ENCODE data around the gene C10orf53.
A peak's percentile ranks its signal among the peaks of the same experiment; 100 is the strongest.

C10orf53 gene, protein sequence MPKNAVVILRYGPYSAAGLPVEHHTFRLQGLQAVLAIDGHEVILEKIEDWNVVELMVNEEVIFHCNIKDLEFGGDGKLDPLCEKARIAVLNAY

GRCh38 chr10:49679480-49679893 is at the start of gene C10orf53:
Gene C10orf53 (plus strand): TSS chr10:49679651. CDS start chr10:49679698, 47 bp downstream.
- H3K4me1 ChIP-seq (ENCODE audit: insufficient read depth, low read length) = no peaks in the 10 kb centered on the region
- peak within 1 kb of the TSS; percentile 47; the same call in 1 of the 2 replicates for H3K9ac ChIP-seq (ENCODE audit: low read depth, low read length)
- no peaks in the 10 kb centered on the region; the same call in 1 of the 2 replicates for H3K9me3 ChIP-seq (ENCODE audit: control insufficient read depth, insufficient read depth, low read length)
- no peaks in the 10 kb centered on the region for H3K36me3 ChIP-seq (ENCODE audit: insufficient read depth, low read length)

DNA sequence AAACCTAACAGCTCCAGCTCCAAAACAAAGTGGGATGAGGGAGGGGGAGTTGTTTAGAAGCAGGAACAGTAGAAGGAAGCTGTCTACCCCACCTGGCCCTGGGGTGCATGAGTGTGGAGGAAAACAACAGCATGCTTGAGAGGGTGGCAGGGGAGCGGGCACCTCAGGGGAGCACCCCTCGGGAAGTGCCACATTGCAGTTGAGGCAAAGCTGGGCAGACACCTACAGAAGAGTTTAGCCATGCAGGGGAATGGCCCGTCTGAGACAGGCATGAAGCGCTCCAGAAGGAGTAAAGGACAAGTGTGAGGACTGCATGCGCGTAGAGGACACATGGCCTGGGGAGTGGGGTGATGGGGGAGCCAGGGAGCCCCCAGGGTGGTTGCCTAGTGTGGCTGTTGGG is 47.5 kb upstream of the C10orf53 start:
- Histone ChIP-seq H3K9ac (ENCODE audit: low read depth, low read length) (no peak overlapping the region), H3K9me3 (ENCODE audit: control insufficient read depth, insufficient read depth, low read length) (no peaks in the 10 kb centered on the region), H3K36me3 (ENCODE audit: insufficient read depth, low read length) (no peaks in the 10 kb centered on the region), H3K4me1 (ENCODE audit: insufficient read depth, low read length) (no peaks in the 10 kb centered on the region)

- H3K4me1 ChIP-seq (ENCODE audit: insufficient read depth, low read length) = no peaks in the 10 kb centered on the region
- no peaks in the 10 kb centered on the region for H3K9me3 ChIP-seq (ENCODE audit: control insufficient read depth, insufficient read depth, low read length)
- H3K36me3 ChIP-seq (ENCODE audit: insufficient read depth, low read length) = no peaks in the 10 kb centered on the region
- H3K9ac ChIP-seq (ENCODE audit: low read depth, low read length) = no peak overlapping the region
These were observed 46.8 kb upstream of the C10orf53 start for GRCh38 chr10:49632406-49633317.

- H3K9me3 ChIP-seq (ENCODE audit: control insufficient read depth, insufficient read depth, low read length) = no peaks in the 10 kb centered on the region
- no peaks in the 10 kb centered on the region for H3K4me1 ChIP-seq (ENCODE audit: insufficient read depth, low read length)
- no peaks in the 10 kb centered on the region for H3K36me3 ChIP-seq (ENCODE audit: insufficient read depth, low read length)
- H3K9ac ChIP-seq (ENCODE audit: low read depth, low read length) = no peak overlapping the region
These were observed 46.0 kb upstream of the C10orf53 start for GRCh38 chr10:49633327-49634068.

DNA sequence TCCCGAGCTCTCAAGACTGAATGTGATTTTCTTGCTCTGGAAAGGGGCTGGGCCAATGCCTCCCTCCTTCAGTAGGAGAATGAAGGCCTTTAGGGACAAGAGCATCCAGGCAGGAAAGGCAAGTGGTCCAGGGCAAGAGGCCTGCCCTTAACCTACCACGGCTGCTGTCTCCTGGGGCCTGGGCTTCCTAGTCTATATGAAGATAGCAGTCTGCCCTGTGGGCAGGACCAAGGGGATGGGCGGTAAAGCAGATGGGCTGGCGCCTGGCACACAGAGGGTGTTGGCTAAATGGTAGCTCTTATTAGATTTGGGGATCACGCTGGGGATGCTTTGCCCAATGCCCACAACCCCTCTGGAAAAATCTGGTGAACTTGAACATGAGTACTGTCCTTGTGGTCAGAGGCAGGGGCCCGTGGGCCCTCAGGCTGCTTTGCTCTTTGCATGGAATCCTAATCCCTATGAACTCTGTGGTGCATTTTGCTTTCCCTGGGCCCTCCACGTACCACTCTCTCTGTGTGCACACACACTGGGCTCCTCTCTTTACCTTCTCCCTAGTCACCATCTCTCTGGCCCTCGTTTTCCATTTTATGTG is 45.3 kb upstream of the C10orf53 start:
- Histone ChIP-seq H3K4me1 (ENCODE audit: insufficient read depth, low read length) (no peaks in the 10 kb centered on the region), H3K9ac (ENCODE audit: low read depth, low read length) (no peak overlapping the region), H3K36me3 (ENCODE audit: insufficient read depth, low read length) (no peaks in the 10 kb centered on the region), H3K9me3 (ENCODE audit: control insufficient read depth, insufficient read depth, low read length) (no peaks in the 10 kb centered on the region)

DNA sequence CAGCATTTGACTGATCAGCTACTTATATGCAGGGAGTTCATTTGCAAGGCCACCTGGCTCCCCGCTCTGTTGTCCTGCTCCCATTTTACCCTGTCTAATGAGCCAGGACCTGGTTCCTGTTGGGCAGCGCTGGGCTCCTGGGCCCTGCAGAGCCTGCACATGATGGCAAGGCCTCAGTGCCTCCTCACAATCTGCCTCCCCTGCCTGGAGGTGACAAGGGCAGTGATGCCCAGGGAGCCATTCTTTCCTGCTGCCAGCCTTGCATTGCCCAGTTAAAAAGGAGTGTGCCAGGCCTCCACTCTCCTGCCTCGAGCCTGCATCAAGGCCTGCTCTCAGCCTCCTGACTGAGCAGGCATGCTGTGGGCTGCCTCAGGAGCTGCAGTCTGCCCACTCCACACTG is 37.1 kb upstream of the C10orf53 start:
- Histone ChIP-seq H3K9ac (ENCODE audit: low read depth, low read length) (no peak overlapping the region), H3K9me3 (ENCODE audit: control insufficient read depth, insufficient read depth, low read length) (no peaks in the 10 kb centered on the region), H3K4me1 (ENCODE audit: insufficient read depth, low read length) (no peaks in the 10 kb centered on the region), H3K36me3 (ENCODE audit: insufficient read depth, low read length) (no peaks in the 10 kb centered on the region)

- Histone ChIP-seq H3K4me1 (ENCODE audit: insufficient read depth, low read length) (no peaks in the 10 kb centered on the region), H3K9ac (ENCODE audit: low read depth, low read length) (no peak overlapping the region), H3K36me3 (ENCODE audit: insufficient read depth, low read length) (no peaks in the 10 kb centered on the region), H3K9me3 (ENCODE audit: control insufficient read depth, insufficient read depth, low read length) (no peaks in the 10 kb centered on the region)
These were observed 36.0 kb upstream of the C10orf53 start for GRCh38 chr10:49643241-49644034.

DNA sequence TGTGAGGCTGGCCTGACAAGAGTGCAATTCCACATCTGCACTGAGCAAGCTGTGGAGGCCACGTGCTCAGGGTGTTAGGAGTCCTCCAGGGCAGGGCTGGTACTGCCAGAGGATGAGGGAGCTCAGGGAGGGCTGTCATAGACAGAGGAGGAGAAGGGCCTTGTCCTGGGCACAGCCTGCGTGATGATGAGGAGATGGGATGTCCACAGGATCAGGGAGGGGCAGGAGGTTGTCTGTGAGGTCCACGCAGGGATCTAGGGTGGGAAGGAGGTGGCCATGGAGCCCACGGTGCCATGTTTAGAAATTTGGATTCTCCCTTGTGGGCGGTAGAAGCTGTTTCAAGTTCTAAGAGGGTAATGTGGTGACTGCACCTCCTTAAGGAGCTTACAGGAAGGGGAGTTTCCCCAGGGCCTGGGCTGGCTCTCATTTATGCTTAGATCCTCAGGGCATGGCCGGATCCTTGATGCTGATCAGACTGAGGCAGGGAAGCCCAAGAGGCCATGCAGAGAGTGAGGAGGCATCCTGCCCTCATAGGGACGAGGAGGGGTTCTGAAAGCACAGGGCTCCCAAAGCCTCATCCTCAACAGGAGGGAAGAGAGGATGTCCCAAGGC is 35.3 kb upstream of the C10orf53 start:
- no peaks in the 10 kb centered on the region for H3K9me3 ChIP-seq (ENCODE audit: control insufficient read depth, insufficient read depth, low read length)
- no peaks in the 10 kb centered on the region for H3K36me3 ChIP-seq (ENCODE audit: insufficient read depth, low read length)
- no peak overlapping the region for H3K9ac ChIP-seq (ENCODE audit: low read depth, low read length)
- peaks cover under 1% of the 10 kb centered on the region; the same call in 1 of the 2 replicates for H3K4me1 ChIP-seq (ENCODE audit: insufficient read depth, low read length)

DNA sequence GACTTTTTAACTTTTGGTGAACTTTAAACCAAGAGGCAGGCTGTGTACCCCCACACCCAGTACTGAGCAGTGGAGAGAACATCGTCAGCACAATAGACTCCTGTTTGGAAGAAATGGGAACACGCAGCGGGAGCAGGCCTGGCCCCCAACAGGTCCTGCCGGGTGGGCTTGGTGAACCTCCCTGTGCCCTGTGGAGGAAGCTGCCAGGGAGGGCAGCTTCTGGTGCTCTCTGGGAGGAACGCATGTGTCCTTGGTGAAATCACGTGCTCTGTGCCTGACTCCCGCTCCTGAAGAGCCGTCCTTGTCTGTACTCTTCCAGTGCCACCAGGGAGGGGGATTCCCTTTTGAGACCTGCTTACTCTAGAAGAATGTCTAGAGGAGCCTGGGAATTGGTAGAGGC is 34.0 kb upstream of the C10orf53 start:
- H3K36me3 ChIP-seq (ENCODE audit: insufficient read depth, low read length) = no peaks in the 10 kb centered on the region
- H3K9ac ChIP-seq (ENCODE audit: low read depth, low read length) = no peak overlapping the region
- H3K4me1 ChIP-seq (ENCODE audit: insufficient read depth, low read length) = peaks cover 2% of the 10 kb centered on the region; the same call in 1 of the 2 replicates
- no peaks in the 10 kb centered on the region for H3K9me3 ChIP-seq (ENCODE audit: control insufficient read depth, insufficient read depth, low read length)

DNA sequence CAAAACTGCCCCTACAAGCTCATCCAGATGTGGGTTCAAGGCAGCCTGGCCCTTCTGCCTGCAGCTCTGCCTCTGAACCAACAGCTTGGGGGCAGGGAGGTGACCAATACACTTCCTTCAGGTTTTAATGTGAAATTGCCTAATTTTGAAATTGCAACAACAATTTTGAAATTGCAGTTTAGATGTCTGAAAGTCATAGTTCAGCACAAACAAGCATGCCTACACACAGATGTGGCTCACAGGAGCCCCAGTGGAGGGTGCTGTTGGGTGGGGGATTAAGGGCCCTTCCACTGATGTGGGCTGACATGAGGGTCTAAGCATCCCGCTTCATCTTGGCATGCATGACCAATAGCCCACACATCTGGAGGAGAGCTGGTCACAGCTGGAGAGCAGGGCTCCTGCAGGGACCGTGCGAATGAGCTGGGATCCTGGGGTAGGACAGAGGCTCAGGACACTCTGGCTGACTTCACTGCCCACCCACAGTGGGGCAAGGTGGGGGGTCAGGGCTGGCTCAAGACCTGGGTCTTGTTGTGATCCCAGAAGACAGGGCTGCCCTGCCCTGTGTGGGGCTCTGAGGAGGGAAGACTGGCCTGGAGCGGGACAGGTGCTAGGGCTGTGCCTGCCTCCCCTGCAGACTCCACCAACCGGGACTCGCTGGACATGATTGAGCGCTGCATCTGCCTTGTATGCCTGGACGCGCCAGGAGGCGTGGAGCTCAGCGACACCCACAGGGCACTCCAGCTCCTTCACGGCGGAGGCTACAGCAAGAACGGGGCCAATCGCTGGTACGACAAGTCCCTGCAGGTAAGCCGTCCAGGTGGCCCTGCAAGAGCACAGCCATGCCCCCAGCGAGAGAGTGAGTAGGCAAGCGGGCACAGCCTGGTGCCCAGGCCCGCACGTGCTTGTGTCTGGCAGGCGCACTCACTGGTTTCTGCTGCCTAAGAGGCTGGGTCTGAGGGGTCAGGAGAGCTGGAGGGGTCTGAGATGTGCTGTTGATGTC is 33.3 kb upstream of the C10orf53 start:
- no peak overlapping the region for H3K9ac ChIP-seq (ENCODE audit: low read depth, low read length)
- no peaks in the 10 kb centered on the region for H3K9me3 ChIP-seq (ENCODE audit: control insufficient read depth, insufficient read depth, low read length)
- H3K36me3 ChIP-seq (ENCODE audit: insufficient read depth, low read length) = no peaks in the 10 kb centered on the region
- peaks cover 2% of the 10 kb centered on the region; the same call in 1 of the 2 replicates for H3K4me1 ChIP-seq (ENCODE audit: insufficient read depth, low read length)

- H3K4me1 ChIP-seq (ENCODE audit: insufficient read depth, low read length) = peaks cover 2% of the 10 kb centered on the region; the same call in 1 of the 2 replicates
- no peaks in the 10 kb centered on the region for H3K36me3 ChIP-seq (ENCODE audit: insufficient read depth, low read length)
These were observed 31.9 kb upstream of the C10orf53 start for GRCh38 chr10:49647554-49647953.

DNA sequence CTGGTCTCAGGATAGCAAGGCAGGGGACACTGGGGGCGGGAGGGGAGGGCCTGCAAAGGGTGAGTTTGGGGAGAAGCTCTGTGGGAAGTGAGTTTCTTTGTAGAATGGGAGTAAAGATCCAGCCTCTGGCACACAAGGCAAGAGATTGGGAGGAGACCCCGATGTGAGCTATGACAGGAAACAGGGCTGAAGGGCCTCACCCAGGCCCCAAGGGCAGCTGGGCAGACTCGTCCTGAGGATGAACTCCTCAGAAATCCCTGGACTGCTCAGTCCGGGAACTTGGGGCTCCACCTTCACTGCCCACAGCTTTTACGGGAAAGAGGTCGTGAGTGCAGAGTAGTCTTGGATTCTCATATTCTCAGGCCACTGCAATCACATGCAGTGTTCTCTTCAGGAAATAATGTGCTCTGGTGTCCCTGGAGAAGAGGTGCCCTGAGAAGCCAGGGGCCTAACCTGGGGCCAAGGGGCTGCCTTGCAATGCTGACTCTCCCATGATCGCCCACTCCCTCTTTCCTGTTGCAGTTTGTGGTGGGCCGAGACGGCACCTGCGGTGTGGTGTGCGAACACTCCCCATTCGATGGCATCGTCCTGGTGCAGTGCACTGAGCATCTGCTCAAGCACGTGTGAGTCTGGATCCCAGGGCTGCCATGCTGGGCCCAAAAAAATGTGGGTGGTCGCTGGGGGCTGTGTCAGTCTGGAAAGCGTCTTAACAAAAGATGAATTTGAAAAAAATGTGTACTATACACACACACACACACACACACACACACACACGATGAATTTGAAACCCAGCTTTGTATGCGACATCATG is 31.3 kb upstream of the C10orf53 start:
- no peaks in the 10 kb centered on the region for H3K9me3 ChIP-seq (ENCODE audit: control insufficient read depth, insufficient read depth, low read length)
- H3K9ac ChIP-seq (ENCODE audit: low read depth, low read length) = no peak overlapping the region
- H3K36me3 ChIP-seq (ENCODE audit: insufficient read depth, low read length) = no peaks in the 10 kb centered on the region
- H3K4me1 ChIP-seq (ENCODE audit: insufficient read depth, low read length) = peaks cover 2% of the 10 kb centered on the region; the same call in 1 of the 2 replicates

More at GRCh38 chr10:49647554-49647953, 31.9 kb upstream of the C10orf53 start:
- Histone ChIP-seq H3K9me3 (ENCODE audit: control insufficient read depth, insufficient read depth, low read length) (no peaks in the 10 kb centered on the region), H3K9ac (ENCODE audit: low read depth, low read length) (no peak overlapping the region)

Measured in ES-I3 (cell line).